ENCODE results near the gene INMT.

- no peak for TF ChIP-seq ZNF138 (tag by site-specific recombination; IDR thresholded peaks at IDR 0.05; ENCODE audit: borderline replicate concordance)
- no peak for TF ChIP-seq CTCF (tag by site-specific recombination; IDR thresholded peaks at IDR 0.05)
- no peak for TF ChIP-seq ZNF324 (tag by site-specific recombination; IDR thresholded peaks at IDR 0.05)
- TF ChIP-seq ZNF274 (IDR thresholded peaks at IDR 0.05; ENCODE audit: low read length) = no peak
- TF ChIP-seq ZNF274 (tag by site-specific recombination; IDR thresholded peaks at IDR 0.05; ENCODE audit: borderline replicate concordance) = no peak
- TF ChIP-seq ZFP37 (tag by site-specific recombination; IDR thresholded peaks at IDR 0.05) = no peak
- no peak for TF ChIP-seq REST (tag by site-specific recombination; IDR thresholded peaks at IDR 0.05)
- TF ChIP-seq, protein P1, sequence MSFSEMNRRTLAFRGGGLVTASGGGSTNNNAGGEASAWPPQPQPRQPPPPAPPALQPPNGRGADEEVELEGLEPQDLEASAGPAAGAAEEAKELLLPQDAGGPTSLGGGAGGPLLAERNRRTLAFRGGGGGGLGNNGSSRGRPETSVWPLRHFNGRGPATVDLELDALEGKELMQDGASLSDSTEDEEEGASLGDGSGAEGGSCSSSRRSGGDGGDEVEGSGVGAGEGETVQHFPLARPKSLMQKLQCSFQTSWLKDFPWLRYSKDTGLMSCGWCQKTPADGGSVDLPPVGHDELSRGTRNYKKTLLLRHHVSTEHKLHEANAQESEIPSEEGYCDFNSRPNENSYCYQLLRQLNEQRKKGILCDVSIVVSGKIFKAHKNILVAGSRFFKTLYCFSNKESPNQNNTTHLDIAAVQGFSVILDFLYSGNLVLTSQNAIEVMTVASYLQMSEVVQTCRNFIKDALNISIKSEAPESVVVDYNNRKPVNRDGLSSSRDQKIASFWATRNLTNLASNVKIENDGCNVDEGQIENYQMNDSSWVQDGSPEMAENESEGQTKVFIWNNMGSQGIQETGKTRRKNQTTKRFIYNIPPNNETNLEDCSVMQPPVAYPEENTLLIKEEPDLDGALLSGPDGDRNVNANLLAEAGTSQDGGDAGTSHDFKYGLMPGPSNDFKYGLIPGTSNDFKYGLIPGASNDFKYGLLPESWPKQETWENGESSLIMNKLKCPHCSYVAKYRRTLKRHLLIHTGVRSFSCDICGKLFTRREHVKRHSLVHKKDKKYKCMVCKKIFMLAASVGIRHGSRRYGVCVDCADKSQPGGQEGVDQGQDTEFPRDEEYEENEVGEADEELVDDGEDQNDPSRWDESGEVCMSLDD (tag by site-specific recombination; IDR thresholded peaks at IDR 0.05) = no peak
- TF ChIP-seq, protein P2, sequence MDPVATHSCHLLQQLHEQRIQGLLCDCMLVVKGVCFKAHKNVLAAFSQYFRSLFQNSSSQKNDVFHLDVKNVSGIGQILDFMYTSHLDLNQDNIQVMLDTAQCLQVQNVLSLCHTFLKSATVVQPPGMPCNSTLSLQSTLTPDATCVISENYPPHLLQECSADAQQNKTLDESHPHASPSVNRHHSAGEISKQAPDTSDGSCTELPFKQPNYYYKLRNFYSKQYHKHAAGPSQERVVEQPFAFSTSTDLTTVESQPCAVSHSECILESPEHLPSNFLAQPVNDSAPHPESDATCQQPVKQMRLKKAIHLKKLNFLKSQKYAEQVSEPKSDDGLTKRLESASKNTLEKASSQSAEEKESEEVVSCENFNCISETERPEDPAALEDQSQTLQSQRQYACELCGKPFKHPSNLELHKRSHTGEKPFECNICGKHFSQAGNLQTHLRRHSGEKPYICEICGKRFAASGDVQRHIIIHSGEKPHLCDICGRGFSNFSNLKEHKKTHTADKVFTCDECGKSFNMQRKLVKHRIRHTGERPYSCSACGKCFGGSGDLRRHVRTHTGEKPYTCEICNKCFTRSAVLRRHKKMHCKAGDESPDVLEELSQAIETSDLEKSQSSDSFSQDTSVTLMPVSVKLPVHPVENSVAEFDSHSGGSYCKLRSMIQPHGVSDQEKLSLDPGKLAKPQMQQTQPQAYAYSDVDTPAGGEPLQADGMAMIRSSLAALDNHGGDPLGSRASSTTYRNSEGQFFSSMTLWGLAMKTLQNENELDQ (tag by site-specific recombination; IDR thresholded peaks at IDR 0.05; ENCODE audit: low read depth) = no peak
Measured at GRCh38 chr7:30744075-30744417, 7.9 kb upstream of the INMT start.

All from HEK293 (cell line).